NCI-H128 (cell line): ENCODE data around the gene GAB2.

Experiments
- DNase-seq: peaks from one replicate; lab custom pipeline; 2025; ENCODE audit not compliant: unreplicated experiment; lab: John Stamatoyannopoulos, UW

The GAB2 gene

GRCh38 chr11:78168539-78169477, 248.8 kb downstream of the GAB2 start:
- DNase-seq, result no peak

GRCh38 chr11:78166855-78167469, 250.7 kb downstream of the GAB2 start:
- no peak for DNase-seq
